SK-N-SH treated with all-trans-retinoic acid at 6 μM for 48 hours (cell line): ENCODE data around the gene SYTL5.

Source experiments
- ARNTL ChIP-seq: fragments of 450-650 bp; formaldehyde crosslinking; IDR thresholded peaks from 2 replicates; pipeline ENCODE4 v1.5.0; 2020; ENCODE audit warnings: low read depth, mild to moderate bottlenecking, moderate library complexity, borderline replicate concordance
- ISL1 ChIP-seq: fragments of 250-450 bp; sonication (Bioruptor Pico); IDR thresholded peaks from 2 replicates; pipeline ENCODE4 v2.1.2; 2022; ENCODE audit warnings: mild to moderate bottlenecking, moderate library complexity
- PATZ1 ChIP-seq: fragments of 250-450 bp; sonication (Bioruptor Pico); IDR thresholded peaks from 2 replicates; pipeline ENCODE4 v1.8.0; 2020; ENCODE audit warnings: mild to moderate bottlenecking, moderate library complexity, borderline replicate concordance
- PPARA ChIP-seq: fragments of 250-450 bp; sonication (Bioruptor Pico); IDR thresholded peaks from 2 replicates; pipeline ENCODE4 v1.5.0; 2020; ENCODE audit warnings: mild to moderate bottlenecking, borderline replicate concordance
- RARB ChIP-seq: fragments of 250-450 bp; sonication (Bioruptor Pico); IDR thresholded peaks from 2 replicates; pipeline ENCODE4 v1.8.0; 2021; ENCODE audit warnings: mild to moderate bottlenecking, moderate library complexity
- SNAI2 ChIP-seq: fragments of 250-450 bp; sonication (Bioruptor Pico); IDR thresholded peaks from 2 replicates; pipeline ENCODE4 v1.5.0; 2020; ENCODE audit warnings: mild to moderate bottlenecking, moderate library complexity
- TCF4 ChIP-seq: fragments of 250-450 bp; sonication (Bioruptor Pico); IDR thresholded peaks from 2 replicates; pipeline ENCODE4 v1.8.0; 2021; ENCODE audit warnings: mild to moderate bottlenecking, moderate library complexity, borderline replicate concordance
- TOX ChIP-seq: fragments of 250-450 bp; sonication (Bioruptor Pico); IDR thresholded peaks from 2 replicates; pipeline ENCODE4 v1.8.0; 2021; ENCODE audit warnings: mild to moderate bottlenecking, moderate library complexity, borderline replicate concordance
- ZC3H10 ChIP-seq: fragments of 250-450 bp; sonication (Bioruptor Pico); IDR thresholded peaks from 2 replicates; pipeline ENCODE4 v1.5.1; 2021; ENCODE audit warnings: mild to moderate bottlenecking, moderate library complexity
- ZFP3 ChIP-seq: fragments of 250-450 bp; sonication (Bioruptor Pico); IDR thresholded peaks from 2 replicates; pipeline ENCODE4 v1.5.0; 2020; ENCODE audit warnings: mild to moderate bottlenecking, moderate library complexity
- ZFP30 ChIP-seq: fragments of 450-650 bp; formaldehyde crosslinking; IDR thresholded peaks from 2 replicates; pipeline ENCODE4 v1.5.0; 2022; ENCODE audit warnings: mild to moderate bottlenecking, moderate library complexity
- ZNF565 ChIP-seq: fragments of 450-650 bp; formaldehyde crosslinking; conservative IDR thresholded peaks from 2 replicates; pipeline ENCODE4 v1.5.0; 2020; ENCODE audit warnings: low read depth, mild to moderate bottlenecking, moderate library complexity

GRCh38 chrX:38102875-38103274, 96.5 kb downstream of the SYTL5 start:
- TF ChIP-seq PATZ1 (CRISPR knock-in tag) (no peak), SNAI2 (CRISPR knock-in tag) (no peak), RARB (CRISPR knock-in tag) (no peak), ZC3H10 (CRISPR knock-in tag) (no peak), ZFP3 (CRISPR knock-in tag) (no peak), ZNF565 (CRISPR knock-in tag) (no peak), PPARA (CRISPR knock-in tag) (no peak), ISL1 (CRISPR knock-in tag) (no peak), ARNTL (no peak), ZFP30 (CRISPR knock-in tag) (no peak), TOX (CRISPR knock-in tag) (no peak), TCF4 (CRISPR knock-in tag) (no peak)
